Measurements from ENCODE around the gene LAMC2.
A peak's percentile ranks its signal among the peaks of the same experiment; 100 is the strongest.

Gene LAMC2

DNA sequence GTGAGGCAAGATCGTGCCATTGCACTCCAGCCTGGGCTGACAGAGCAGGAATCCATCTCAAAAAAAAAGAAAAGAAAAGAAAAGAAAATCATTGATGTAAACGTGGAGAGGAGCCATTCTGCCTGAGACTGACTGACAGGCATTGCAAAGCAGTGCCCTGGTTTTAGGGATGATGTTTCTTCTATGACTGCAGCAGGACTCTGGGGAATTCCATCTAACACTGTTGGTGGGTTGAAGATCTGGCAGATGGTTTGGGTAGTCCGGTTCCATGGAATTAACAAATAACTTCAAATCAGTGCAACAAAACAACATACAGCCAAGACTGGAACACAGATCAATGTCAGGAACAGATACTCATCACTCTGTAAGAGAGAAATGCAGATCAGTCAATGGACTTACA lies 17.8 kb upstream of the LAMC2 start:
- DNase-seq (ENCODE audit: low read depth): no peak

DNA sequence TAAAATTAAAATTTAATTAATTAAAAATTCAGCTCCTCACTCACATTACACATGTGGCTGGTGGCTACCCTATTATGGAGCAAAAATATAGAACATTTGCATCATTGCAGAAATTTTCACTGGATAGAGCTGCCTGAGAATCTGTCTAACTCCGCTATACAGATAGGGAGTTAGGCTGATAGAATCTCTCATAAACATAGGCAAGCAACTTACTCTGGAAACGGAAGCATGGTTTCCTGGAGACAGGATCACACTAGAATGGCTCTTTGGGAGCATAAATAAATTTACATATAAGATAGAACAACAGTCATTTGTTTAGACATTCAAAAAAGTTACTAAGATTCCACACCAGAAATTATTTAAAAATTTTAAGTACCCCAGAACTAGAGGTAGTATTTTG lies 12.2 kb upstream of the LAMC2 start:
- no peak for DNase-seq (ENCODE audit: low read depth)

DNA sequence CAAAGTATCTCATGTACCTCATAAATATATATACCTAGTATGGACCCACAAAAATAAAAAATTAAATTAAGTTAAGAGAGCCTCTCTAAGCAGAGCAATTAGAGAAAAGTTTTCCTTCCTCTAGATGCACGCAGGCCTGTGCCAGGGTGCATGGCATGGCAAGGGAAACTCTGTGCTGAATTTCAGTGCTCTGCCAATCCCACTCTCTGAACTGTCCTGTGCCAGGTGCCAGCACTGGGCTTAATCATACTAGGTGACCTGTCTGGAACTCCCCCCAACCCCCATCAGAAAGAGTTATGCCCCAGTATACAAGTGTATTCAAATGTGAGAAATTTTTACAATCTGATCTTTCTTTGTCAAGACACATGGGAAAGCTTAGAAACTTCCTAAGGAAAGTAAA lies 10.4 kb upstream of the LAMC2 start:
- DNase-seq (ENCODE audit: low read depth): no peak

DNA sequence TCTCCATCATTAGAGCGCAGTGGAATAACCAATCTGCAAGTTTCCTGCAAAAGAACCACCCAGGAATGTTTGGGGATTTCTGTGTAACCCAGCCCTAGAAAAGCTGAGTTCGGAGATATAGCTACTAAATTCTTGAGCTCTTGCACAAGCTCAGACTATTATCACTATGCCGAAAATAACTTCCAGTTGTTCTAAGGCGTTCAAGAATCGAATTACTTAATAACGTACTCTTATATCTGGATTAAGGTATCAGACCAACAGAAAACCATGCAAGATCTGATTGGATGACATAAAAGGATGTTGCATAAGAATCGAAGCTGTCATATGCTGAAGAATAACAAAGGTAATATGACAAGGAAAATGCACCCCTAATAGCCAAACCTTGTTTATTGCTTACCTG lies 7.5 kb upstream of the LAMC2 start:
- no peak for DNase-seq (ENCODE audit: low read depth)

DNA sequence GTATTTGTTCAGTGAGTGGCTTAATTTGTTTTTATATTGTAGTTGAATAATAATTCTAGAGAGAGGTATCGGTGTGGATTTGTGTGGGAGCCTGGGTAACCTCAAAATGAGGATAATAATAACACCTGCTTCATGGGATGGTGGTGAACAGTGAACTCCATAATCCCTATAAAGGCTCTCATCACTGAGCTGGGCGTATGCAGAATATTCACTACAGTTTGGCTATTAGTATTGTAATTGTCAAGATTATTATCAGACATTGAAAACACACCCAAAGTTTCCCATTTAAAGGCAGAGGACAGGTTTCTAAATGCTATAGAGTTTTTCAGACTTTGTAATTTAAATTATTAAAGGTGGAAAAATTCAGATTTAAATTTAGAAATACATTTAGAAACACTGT lies 7.0 kb upstream of the LAMC2 start:
- no peak for DNase-seq (ENCODE audit: low read depth)

DNA sequence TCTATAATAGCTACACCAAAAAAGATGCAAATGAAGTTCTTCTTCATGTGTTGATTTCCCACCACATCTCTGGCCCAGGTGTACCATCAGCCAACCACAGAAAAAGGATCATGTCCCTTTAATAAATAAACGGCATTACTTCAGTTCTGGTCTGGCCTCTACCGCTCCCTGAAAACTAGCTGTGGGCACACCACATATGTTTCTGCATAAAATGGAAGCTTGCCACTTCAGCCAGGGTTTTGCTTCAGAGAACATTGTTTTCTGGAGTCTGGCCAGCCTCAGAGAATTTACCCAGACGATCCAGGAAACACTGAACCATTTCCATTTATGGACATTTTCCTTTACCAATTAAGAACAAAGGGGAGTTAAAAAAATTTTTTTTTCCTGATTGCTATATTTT lies 5.8 kb upstream of the LAMC2 start:
- DNase-seq (ENCODE audit: low read depth): peak; percentile 92

DNA sequence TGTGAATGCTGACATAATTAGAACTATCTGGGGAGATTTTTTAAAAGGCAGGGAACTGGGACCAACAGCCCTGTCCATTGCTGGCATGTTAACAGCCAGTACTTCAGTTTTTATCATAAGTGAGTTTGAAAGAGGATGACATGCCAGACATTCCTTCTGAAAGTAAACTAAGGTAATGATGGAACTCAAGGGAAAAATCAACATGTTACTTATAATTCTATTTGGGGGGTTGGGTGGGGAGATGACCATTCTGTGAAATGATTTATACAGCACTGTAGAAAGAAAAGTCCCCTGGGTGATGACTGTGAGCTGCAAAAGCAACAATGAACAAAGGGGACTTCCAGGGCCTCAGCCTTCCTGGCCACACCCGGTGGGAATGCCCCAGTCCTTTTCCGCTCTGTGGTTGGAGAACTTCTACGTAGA lies 5.4 kb upstream of the LAMC2 start:
- peak; percentile 91 for DNase-seq (ENCODE audit: low read depth)

DNA sequence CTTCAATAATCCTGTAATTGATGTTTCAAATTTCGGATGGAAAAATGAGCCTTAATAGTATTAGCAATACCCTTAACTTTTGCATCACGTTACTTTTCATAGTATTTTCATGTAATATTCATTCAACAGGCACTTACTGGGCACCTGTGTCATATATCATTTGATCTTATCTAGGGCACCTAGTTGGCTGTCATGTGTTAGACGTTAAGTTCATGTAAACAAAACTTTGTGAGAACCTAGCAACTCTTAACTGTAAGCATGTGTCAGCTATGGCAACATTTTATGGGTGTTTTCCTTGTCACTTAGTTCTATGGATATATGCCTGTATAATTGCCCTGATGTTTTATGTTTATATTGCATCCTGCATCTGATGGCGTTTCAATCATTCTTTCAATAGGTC lies 777 bp downstream of the LAMC2 start:
- no peak for DNase-seq (ENCODE audit: low read depth)

DNA sequence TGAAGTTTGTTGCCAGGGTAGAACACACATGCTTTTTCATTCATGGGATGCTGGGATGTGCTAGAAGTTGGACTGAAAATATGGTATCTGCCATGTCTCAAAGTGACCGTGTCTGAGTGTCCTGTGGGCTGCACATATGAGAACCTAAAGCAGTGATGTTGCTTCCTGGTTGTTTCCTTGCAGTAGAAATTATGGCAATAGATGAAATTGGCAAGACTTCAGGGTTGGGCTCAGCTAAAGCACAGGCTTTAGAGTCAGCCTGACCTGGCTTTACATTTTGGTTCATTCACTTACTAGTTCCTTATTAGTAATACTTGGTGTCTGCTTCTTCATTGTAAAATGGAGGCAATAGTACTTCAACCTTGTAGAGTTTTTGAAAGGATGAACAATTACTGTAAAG lies 2.2 kb downstream of the LAMC2 start:
- no peak for DNase-seq (ENCODE audit: low read depth)

DNA sequence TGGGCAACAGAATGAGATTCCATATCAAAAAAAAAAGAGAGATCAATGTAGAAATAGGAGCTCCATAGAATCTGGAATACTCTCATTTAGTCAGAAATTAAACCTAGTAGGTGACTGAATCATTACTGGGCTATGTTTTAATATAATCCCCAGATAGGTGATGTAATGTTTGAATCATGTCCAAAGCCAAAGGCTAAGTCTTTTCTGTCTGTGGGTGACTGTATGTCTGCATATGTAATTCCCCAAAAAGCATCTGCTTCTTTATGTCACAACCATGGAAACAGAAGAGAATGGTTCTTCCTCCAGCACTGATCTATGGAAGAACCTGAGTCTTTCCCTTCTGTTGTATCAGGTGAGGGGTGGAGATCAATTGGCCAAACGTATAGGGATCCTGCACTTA lies 5.8 kb downstream of the LAMC2 start:
- peak; percentile 74 for DNase-seq (ENCODE audit: low read depth)

DNA sequence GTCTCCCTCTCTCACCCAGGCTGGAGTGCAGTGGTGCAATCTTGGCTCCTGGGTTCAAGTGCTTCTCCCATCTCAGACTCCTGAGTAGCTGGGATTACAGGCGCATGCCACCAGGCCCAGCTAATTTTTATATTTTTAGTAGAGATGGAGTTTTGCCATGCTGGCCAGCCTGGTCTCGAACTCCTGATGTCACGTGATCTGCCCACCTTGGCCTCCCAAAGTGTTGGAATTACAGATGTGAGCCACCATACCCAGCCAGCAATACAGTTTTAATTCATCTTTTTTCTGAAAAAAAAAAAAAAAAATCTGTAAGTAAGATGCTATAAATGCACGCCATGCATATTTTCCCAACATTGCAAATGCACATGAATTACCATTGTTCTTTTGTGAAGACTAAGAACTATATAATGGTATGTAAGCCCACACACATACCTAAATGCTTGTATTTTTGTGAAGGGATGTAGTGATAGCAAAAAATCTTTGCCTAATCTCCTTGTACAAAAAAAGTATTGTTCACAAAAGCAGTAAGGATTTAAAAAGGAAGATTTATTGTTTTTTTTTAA lies 8.0 kb downstream of the LAMC2 start:
- no peak for DNase-seq (ENCODE audit: low read depth)

DNA sequence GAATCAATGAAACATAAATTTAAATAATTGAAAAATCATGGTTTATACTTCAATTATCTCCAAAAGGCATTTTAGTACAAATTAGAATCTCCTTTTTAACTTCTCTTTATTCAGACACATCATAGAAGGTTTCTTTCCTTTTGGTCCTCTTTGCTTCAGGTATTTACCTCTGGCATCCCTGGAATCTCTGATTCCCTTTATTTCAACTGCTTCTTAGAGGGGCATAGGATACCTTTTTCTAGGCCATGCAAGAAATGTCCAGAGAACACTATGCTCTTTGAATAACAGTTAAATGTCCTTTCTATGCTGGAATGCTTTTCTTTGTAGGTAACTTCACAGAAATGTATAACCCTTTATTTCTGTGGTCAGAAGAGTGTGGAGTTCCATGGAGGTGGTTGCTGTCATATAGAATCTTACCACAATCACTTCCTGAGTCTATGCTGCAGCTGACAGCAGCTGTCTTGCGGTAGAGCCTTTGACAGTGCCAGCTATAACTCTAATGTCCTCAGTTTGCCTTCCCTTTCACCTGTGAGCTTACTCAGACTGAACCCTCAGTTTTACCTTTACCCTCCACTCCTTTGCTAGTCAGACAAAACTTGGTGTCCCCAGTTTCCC lies 8.6 kb downstream of the LAMC2 start:
- no peak for DNase-seq (ENCODE audit: low read depth)

DNA sequence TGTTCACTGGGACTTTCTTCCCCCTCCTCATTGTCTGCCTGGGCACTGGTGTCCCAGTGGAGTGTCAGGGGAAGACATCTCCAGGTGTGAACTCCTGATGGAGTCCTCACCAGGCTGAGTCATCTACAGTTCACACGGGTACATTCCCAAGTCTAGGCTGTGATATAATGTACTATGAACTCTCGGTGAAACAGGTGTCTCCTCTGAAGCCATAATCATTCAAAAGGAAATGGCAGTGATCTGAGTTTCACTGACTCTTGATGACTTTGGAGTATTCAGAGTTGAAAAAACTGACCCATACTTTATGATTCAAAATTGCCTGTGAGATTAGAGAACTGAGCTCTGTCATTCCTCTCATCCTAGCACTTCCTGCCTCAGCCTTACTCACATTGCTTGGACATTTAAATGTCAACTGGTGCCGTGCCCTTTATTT lies 9.1 kb downstream of the LAMC2 start:
- peak; percentile 38 for DNase-seq (ENCODE audit: low read depth)

DNA sequence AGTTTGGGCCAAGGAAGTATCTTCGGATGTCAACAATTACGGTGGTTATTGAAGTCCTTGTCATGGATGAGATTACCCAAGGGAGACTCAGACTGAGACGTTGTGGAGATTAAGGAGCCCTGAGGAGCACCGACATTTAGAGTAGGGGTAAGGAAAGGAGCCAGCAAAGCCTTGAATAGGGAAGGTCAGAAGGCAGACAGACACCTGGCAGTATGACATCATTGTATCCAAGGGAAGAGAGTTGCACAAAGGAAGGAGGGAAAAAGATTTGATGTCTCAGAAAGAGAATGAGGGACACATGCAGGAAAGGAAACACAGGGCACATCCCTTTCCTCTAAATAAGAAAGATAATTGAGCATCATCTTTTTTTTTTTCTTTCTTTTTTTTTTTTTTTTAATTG lies 11.7 kb downstream of the LAMC2 start:
- no peak for DNase-seq (ENCODE audit: low read depth)

DNA sequence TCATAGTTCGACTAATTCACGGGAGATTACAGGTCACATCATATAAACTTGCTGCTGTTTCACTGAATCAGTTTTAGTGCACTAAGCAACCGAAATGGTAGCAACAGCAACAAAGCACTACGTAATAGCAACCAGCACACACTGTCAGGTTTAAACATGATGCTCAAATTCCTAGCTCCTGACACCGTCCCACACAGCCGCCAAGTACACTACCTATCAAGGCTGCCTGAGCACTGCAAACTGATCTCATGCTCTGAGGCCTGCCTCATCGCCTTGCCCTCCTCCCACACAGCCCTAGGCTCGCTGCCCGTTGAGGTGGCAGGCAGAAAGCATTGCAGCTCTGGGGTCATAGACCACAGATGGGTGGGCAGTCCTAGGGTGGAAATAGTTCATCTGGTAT lies 12.4 kb downstream of the LAMC2 start:
- peak; percentile 22 for DNase-seq (ENCODE audit: low read depth)

DNA sequence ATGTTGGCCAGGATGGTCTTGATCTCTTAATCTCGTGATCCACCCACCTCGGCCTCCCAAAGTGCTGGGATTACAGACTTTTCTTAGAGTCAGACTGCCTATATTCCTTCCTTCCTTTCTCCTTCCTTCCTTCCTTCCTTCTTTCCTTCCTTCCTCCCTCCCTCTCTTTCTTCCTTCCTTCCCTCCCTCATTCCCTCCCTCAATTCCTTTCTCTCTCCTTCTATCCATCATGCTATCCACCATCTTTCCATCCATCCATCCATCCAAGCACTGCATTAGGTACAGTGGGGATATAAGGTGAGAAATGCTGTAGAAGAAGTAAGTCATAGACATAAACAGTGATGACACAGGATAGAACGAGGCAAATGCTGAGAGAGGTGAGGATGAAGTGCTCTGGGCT lies 13.2 kb downstream of the LAMC2 start:
- DNase-seq (ENCODE audit: low read depth): no peak

DNA sequence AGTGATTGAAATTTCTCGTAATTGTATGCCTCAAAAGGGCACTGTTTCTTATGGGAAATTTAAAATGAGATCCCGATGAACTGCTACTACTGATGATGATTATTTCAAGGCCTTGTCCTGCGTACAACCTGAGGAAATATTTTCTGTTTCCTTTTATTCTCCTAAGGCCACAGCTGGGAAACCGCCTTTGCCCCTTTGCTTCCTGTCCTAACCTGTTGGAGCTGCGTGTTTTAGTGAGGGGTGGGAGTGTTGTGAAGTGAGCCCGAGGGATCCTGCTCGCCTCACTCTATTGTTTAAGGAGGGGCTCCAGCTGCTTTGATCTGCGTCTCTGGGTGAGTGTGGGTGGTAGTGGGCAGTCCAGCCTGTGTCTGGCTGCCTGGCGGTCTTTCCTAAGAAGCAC lies 14.4 kb downstream of the LAMC2 start:
- DNase-seq (ENCODE audit: low read depth): no peak

DNA sequence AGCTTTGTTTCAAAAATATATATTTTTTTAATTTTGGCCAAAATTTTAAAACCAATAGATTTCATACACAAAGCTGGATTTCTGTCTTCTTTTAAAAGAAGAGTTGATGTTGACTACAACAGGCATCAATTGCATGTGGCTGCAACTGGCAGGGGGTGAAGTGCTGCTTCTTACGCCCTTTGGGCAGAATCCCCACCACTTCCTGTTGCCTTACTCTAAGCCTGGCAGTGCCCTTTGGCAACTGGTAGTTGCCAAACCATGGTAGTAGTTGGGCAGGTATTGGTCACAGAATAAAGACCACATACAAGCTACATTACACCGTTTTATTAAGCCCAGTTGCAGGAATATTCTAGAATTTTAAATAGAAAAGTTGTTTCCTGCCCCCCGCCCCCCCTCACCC lies 17.0 kb downstream of the LAMC2 start:
- DNase-seq (ENCODE audit: low read depth): no peak

DNA sequence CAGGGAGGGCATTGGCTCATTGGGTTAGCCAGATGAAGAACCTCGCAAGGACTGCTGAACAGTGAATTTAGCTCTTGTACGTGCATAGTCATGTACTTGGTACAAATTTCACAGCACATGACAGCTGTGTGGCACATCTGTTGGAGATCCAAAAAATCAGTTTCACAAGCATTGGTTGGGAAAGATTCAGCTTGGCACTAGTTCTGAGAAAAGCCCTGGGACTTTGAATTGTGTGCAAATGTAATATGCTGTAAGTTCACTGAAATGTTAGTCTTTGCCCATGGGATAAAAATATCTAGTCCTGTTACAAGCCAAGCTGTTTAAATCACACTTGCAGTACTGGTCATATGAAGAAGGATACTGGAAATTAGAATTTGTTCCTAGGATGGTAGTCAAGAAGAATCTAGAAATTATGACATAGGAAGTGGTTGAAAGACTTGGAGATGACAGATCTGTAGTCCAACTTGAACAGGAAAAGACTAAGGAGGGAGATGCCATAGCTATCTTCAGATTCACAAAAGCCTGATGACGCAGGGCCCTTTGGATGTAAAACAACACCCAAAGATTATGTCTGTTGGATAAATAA lies 19.2 kb downstream of the LAMC2 start:
- DNase-seq (ENCODE audit: low read depth): peak; percentile 81

DNA sequence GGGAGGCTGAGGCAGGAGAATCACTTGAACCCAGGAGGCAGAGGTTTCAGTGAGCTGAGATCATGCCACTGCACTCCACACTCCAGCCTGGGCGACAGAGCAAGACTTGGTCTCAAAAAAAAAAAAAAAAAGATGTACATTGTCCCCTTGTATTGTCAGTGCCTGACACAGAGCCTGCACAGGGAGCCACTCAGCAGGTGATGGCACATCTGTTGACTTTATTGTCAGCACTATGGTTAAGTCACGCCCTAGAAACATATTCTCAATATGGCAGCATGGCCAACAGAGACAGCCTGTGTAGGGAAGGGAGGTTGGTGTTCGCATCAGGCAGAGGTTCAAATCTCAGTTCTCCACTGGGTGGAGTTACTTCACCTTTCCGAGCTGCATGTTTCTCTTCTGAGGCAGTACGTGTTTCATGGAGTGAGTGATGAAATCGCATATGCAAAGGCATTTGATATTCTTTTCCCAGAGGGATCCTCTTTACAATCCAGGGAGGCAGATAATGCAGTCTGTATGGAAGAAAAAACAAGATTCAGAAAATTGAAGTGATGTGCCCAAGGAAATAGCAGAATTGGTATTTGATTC lies 20.6 kb downstream of the LAMC2 start:
- DNase-seq (ENCODE audit: low read depth): no peak

DNA sequence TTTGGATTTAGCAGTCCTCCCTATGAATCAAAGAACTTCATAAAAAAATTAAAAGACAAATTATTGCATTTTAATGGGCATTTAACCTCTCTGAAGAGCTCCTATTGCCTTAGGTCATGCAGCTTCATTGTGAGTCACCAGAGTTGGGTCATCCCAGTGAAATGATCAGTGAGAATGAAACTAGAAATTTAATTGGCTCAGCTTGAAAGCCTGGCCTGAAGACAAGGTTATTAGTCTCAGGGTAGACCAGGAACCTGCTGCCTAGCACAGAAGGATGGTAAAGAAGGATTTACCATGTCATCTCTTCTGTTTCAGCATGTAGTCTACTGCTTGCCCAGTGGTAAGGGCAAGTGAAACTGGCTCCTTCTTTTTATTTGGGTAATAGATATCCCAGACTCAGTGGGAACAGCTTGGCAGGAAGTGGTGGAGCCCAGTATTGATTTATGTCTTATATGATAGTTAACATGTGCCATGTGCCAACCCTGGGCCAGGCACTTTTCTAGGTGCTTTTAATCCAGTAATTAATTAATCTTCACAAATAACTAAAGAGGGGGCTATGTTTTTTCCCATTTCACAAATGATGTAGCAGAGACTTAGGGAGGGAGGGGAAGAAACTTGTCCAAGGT lies 23.6 kb downstream of the LAMC2 start:
- DNase-seq (ENCODE audit: low read depth): peak; percentile 90

DNA sequence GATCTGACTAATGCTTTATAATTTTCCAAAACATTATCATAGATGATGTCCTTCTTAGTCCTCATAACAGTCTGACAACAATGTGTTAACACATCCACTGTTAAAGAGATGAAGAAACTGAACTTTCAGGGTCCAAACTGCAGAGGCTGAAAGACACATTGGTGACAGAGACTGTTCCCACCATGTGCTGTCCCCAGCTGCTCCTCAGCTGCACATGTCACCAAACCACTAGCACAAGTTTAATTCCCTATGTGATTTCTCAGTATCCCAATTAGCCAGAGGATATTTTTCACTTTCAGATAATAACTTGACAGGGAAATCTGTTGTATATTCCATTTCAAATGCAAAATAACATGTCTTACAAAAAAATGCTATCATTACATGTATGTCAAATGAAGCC lies 24.6 kb downstream of the LAMC2 start:
- DNase-seq (ENCODE audit: low read depth): no peak

DNA sequence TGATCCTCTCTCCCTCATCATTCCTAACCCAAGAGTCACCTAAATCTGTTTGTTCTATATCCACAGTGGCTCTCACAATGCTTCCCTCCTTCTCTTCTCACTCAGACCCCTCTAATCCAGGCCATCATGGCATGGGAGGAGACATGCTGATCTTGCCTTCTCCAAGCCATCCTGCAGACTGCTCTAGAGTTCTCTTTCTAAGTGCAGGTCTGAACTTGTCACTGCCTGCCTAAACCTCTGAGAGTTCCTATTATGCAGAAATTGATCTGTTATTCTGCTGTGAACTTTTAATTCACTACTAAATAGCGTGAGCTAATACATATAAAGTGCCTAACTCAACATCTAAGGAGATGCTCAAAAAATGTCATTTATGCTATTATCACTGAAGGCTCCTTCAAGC lies 26.8 kb downstream of the LAMC2 start:
- DNase-seq (ENCODE audit: low read depth): no peak

All from stromal cell of bone marrow (primary cell).